CD4-positive, alpha-beta T cell treated with Interleukin-21 for 1 hour (primary cell): ENCODE results near the gene PPP1R15B.
"Not testable (repeated sequence)": the region's sequence is repeated elsewhere in the genome, so short reads cannot be mapped to it uniquely, and the experiment has no call there.

ENCODE experiments used
- DNase-seq: peaks from one replicate; pipeline ENCODE4 v3.0.0-alpha.2; 2020

Gene PPP1R15B

DNA sequence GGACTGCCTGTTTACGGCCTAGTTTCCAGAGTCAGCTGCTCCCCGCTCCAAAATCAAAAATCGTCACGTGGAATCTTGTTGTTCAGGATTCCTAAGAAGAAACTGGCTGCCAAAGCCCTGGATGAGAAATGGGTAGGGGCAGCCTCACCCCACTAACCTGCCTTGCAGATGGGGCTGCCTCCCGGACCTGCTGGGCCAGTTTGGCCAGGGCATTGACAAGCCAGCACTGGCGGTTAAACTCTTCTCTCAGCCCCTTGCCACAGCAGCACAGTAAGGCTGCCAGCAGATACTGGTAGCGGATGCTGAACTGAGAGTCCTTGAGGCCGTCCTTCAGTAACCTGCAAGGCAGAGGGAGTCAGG lies 31.6 kb upstream of the PPP1R15B start:
- no peak for DNase-seq

DNA sequence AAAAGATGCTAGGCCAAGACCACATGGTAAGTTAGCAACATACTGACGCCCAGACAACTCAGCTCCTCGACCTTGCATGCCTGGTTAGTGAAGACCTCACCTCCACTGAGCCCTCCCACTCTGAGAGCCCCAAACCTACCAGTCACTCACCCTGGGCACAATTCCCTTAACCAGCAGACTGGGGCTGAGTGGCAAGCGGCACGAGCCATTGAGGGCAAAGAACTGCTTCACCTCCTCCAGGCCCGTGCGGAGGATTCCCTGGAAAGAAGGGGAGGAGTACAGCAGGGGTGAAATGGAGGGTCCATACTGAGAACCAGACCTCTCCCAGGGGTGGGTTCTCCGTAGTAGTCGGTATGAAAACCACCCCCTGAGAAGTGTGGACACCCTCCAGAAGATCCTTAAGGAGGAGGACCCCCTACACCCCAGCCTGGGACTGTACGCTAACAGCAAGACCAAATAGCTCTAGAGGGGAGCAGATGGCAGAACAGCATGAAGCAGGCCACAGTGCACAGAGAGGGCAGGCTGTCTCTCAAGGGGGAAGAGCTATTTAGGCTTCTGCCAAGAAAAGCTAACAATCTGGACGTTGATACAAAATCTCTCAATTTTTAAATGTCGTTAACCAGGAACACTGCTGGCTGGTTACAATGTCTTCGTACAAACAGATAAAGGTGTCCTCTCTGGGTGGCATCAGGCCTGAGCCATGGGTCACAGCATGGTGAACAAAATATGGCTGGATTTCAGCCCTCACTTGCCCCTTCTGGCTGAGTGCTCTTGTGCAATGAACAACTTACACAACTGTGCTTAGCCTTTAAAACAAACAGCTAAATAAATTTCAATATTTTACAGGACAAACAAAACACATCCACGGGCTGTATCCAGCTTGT lies 31.0 kb upstream of the PPP1R15B start:
- DNase-seq, result no peak

DNA sequence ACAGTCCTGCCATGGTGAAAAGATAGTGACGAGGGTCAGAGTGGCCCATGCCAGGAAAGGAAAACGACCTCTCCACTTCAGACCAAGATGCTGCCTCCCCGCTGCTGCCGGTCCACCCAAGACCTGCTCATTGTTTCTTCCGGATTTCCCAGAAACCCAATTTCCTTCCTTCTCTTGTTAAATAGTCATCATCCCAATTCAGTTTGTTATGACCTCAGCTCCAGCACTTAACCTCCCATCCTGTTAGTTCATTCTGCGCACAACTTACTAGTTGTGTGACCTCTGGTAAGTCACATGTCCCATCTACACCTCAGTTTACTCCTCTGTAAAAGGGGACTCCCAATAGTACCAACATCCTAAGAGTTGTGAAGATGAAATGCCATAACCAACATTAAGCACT lies 29.9 kb upstream of the PPP1R15B start:
- no peak for DNase-seq

DNA sequence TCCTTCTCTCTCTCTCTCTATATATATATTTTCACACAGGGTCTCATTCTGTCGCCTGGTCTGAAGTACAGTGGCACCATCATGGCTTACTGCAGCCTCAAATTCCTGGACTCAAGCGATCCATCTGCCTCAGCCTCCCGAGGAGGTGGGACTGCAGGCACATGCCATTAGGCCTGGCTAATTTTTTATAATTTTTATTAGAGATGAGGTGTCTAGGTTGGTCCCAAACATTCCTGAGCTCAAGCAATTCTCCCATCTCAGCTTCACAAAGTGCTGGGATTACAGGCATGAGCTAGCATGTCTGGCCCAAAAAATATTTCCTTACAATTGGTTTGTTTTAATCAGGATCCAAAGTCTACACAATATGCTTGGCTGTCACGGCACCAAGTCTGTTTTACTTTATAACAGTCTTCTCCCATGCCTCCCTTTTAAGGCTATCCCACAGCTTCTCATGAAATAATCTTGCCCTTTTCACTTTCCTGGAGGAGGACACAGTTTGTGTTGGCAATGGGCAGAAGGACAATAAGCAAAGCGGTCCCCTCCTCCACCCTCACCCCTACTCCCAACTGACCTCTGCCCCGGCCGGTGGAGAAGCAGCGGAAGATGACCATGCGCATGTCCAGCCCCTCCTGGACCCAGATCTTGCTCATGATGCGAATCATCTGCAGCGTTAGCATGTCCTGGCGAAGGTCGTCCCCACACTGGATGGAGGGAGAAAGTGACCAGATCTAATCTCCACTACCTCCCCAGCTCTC lies 28.2 kb upstream of the PPP1R15B start:
- DNase-seq, result no peak

DNA sequence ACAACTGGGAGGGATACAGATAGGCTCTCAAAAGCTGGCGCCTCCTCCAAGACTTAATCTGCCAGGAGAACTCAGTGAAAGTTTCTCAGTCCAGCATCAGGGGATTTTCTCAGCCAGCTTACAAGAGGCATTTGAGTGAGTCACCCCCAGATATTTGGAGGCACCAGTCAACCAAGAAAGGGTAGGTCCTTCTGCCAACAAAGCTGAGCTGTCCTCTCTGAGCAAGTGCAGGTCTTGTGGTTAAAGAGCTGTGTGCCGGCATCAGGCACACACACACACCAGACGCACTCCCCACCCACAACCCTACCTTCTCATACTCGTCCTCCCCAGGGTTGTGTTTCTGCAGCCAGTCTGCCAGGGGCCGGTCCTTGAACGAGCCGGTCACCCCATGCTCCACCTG lies 27.0 kb upstream of the PPP1R15B start:
- no peak for DNase-seq

DNA sequence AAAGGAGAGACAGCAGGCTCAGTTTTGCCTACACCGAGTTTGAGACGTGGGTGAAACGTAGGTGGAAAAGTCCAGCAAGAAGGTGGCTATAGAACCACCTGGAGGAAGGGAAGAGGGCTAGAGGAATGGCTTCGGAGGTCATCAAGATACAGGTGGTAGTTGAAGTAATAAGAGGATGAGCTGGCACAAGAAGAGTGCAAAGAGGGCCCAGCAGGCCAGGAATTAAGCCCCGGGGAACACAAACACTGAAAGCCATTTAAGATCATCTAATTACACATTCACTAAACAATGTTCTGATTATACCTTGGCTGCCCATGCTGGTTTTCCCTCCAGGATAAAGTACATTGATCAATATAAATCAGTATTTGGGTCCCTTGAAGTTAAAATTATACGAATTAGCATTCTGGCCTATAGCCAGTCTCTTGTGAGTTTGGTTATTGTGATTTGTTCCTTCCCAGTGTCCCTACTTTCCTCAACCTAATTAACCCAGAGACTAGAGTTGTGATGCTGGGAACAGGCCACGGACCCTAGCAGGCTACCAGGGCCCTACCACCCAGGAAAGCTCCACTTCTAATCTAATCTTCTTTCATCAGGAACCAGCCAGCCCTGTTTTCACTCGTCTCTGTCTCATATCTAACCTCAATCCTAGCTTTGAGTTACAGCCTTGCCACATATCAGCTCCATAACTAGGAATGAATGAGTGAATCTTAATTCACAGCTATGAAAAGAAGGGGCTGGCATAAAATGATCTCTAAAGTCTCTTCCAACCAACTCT lies 26.4 kb upstream of the PPP1R15B start:
- DNase-seq, result no peak

DNA sequence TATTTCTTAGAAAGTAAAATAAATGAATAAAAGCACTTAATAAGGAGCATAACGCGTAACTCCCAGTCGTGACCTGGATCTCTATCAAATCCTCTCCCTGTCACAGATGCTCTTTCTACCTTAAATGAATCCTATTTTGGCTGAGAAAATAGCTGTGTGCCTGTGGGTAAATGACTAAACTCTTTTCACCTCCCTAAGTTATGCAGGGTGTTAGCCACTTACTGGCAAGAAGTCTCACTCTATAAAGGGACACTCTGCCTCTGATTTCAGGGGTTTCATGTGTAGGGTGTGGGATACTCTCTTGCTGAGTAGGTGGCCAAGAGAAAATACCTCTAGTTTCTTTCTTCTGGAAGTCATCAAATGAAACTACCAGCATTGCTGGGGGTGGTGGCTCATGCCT lies 24.3 kb upstream of the PPP1R15B start:
- no peak for DNase-seq

DNA sequence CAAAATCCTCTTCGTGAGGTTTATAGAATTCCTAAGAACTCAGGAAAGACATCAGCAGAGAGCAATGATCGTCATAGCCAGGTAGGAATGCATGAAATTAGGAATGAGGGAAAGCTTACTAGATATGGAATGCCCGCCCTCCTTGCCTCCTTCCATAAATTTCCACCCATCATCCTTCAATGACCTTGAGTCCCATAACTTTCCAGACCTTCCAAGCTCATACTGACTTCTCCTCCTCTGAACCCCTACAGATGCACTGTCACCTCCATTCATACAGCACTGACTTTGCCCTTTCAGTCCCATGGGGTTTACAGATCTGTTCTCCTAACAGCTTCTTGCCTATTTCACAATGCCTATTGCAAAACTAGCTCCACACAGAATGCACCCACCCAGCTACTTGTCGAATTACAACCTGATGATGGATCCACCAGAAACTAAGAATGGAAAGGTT lies 23.8 kb upstream of the PPP1R15B start:
- no peak for DNase-seq

DNA sequence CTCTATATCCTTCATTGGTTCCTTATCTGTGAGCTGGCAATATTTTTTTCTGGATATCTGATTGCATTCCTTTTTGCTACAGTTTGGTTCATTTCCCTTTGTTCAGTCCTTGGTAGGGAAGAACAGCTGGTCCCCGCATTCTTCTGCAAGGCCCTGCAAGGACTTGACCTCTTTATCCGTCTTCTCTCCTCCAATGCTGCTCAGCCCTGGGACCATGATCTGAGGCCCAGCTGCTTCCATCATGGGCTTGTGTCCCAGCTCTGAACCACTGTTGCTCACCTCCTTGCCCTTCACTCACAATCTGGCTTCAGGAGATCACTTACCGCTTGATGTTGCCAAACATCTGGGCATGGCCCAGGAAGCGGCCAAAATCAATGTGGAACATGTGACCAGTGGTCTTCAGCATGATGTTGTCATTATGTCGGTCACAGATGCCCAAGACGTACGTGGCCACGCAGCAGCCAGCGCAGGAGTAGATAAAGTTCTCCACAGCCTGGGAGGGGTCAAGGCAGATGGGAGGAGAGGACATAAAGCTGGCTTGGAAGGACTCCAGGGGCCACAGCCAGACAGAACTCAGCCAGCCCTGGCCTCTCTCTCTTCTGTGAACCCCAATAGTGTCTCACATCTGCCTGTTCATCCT lies 22.6 kb upstream of the PPP1R15B start:
- DNase-seq, result no peak

DNA sequence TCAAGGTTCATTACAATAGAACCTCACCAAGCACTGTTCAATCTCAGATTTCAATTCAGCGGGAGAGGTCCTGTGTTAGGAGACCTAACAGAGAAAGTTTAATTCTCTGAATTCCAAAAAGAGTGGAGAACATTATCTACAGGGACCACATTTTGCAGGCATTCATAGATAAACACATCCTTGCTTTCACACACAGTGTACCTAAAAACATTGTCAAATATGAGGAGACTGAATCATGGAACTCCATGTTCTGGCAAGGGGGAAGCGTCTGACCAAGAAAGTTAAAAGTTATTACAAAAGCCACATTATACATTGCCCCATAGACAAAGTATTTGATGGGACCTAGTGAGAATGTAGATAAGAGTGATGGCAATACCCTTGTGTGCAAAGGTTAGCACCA lies 21.1 kb upstream of the PPP1R15B start:
- DNase-seq, result no peak

DNA sequence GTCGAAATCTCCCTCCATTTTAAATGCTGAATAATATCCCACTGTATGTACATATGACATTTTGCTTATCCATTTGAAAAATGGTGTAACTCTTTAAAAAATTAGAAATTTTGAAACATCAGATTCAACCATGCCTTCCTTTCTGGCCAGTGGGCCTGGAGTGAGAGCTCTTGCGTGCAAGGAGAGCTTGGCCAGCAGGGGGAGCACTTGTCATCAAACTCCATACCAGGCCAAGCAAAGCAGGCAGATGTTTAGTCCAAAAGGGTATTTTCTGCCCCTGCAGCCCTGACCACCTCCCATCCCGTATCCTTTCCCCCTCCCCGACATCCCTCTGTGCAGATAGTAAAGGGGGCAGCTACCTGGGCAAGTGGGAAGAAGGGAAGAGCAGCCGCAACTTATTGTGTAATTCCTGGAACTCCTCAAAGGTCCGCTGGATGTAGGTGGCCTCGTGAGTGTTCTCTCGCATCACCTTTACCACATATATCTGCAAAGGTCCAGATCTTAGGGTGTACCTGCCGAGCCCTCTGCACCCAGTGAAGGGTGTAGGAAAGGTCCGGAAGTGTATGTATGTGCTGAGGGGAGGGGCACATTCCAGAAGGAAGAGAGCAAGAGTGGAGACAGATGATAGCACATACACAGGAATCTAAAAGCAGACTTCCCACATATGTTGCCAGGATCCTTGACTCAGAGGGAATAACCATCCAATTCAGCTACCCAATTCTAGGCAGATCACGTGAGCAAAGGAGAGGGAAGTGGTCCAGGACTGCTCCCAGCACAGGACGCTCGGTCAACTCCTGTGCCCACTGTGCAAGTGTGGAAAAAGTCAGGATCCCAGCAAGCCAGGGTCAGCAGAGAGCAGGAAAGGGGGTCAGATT lies 19.9 kb upstream of the PPP1R15B start:
- peak; percentile 78 for DNase-seq

DNA sequence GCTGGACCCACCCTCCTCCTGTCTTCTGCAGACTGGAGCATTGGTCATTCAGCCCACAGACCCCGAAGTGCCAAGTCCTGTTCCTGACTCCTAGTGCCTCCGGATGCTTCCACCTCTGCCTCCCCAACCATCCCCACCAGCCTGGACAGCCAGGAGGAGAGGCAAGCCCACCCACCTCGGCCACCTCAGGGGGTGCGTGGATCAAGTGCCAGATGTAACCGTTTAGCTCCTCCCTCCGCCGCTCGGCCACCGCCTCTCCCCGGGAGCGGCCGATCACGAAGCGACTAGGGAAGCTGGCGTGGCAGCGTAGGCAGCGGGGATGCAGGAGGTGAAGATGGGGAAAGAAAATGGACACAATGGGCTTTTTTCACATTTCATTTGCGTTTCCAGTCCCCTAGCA lies 18.1 kb upstream of the PPP1R15B start:
- no peak for DNase-seq

DNA sequence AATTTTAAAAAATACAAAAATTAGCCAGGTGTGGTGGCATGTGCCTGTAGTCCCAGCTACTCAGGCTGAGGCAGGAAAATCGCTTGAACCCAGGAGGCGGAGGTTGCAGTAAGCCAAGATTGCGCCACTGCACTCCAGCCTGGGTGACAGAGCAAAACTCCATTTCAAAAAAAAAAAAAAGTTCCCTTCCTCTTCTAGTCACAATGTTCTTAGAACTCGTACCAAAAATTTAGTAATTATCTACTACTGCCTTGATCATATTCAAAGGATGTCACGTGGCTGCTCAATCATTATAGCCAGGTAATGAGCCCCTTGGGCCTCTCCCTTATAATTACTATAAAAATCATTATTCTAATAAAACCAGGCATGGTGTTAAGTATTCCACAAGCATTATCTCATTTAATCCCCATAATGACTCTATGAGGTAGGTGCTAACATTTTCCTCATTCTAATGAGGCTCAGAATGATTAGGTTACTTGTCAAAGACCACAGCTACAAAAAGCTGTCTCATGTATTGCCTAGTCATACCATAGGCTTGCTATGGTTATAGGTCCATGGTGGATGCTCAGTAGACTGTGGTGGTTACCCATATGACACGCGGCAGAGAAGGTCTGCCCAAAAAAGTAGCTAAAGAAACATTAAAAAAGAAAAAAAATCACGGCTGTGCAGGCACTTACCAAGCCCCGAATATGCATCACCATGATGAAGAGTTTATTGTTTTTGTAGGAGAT lies 15.5 kb upstream of the PPP1R15B start:
- DNase-seq, result no peak

DNA sequence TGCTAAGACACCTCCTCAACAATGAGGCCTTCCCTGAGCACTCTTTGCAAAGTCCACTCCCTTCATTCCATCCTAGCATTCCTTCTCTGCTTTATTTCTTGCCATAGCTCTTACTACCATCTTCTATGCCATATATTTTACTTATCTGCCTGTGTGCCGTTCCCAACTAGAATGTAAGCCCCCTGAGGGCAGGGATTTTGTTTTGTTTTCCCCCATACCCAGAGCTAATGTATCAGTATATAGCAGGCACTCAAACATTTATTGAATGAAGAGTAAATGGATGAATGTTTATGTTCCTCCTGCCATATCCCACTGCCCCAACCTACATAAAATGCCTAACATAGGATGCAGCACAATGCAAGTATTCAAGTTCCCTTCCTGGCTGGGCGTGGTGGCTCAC lies 14.9 kb upstream of the PPP1R15B start:
- DNase-seq, result no peak

DNA sequence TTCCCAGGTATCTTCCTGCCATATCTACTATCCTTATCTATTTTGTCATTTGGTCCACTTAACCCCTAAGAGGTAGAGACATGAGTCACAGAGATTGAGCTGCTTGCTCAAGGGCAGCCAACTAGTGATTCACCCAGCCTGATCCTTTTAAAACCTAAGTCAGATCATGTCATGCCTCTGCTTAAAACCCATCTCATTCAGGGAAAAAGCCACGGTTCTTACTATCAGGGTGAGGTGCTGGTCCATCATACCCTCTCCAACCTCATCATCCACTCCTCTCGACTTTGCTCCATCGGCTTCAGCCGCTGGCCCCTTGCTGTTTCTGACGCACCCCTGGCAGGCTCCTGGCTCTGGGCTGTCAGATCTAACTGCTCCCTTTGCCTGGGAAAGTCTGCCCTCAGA lies 14.4 kb upstream of the PPP1R15B start:
- no peak for DNase-seq

DNA sequence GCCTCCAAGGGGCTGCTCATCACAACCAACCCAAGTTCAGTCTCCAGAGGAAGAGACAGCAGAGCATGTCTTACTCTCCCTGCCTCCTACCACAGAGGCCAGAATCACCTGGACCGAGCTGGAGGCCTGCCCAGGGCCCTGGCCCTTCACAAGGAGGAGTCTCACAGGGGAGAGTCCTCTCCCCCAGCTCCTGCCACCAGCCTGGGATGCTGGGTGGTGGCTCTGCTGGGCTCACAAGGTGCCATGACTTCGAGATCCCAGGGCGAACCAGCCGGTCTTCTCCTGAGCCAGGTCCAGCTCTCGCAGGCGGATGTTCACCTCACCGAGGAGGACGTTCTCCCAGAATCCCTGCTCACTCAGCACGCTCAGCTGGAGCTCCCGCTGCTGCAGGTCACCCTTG lies 13.0 kb upstream of the PPP1R15B start:
- no peak for DNase-seq

DNA sequence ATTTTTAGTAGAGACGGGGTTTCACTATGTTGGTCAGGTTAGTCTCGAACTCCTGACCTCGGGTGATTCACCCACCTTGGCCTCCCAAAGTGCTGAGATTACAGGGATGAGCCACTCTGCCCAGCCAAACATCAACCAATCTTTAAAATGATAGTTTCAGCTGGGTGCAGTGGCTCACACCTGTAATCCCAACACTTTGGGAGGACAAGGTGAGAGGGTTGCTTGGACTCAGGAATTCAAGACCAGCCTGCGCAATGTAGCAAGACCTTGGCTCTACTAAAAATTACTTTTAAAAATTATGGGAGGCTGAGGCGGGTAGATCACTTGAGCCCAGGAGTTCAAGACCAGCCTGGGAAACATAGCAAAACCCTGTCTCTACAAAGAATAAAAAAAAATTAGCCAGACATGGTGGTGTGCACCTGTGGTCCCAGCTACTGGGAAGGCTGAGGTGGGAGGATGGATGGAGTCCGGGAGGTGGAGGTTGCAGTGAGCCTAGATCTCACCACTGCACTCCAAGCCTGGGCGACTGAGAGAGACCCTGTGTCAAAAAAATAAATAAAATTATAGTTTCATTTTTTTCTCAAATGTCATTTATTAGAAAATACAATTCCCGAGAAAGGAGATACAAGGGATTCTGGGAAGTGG lies 10.6 kb upstream of the PPP1R15B start:
- not testable (repeated sequence) for DNase-seq

DNA sequence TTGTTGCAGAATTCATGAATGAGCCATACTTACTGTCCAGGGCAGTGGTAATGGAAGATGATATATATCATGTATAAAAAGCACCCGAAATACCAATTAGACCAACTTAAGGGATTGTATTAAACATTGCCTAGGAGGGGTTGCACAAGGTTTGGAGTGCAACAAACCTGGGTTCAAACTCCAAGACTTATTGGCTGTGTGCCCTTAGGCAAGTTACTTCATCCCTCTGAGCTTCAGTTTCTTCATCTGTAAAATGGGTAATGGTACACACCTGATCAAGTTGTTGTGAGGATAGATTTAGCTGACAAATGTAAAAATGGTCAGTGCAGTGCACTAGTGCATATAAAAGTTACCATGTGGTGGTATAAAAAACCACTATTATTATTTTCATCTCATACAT lies 9.8 kb upstream of the PPP1R15B start:
- no peak for DNase-seq

DNA sequence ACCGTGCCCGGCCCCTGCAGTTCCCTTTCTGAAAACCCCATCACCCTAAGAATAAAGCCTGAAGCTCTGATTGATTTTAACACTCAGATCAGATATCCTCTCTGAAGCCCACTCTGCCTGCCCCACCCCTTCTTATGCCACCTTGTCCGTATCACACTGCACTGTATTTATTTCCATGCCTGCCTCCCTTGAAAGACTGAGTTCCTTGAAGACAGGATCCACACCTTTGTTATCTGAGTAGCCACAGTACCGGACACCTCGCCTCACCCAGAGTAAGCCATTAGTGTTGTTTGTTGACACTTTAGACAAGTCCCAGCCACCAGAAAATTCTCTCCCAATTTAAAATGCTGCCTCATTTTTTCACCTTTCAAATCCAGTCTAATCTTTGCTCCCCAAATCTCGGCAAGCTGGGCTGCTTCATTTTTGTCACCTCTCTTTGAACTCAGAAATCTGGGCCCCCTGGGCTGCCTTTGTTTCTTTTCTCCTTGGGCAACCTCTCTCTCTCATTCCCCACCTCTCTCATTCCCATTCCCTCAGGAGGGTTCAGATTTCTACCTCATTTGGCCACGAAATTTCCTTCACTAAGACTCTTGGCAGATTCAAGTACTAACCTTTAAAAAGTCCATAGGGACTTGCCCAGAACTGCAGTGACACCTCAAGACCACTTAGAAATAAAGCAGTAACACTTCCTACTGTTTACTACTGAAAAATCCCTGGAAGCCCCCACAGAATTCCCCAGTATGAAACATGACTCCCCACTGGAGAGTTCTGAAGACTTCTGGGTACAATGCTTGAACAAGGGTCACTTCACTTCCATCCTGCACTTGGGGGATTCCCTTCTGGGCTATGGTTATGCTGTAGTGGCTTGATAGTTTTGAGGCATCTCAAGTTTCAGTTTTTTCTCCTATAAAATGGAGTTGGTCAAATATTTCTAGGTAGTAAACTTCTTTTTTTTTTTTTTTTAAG lies 8.7 kb upstream of the PPP1R15B start:
- DNase-seq, result no peak

DNA sequence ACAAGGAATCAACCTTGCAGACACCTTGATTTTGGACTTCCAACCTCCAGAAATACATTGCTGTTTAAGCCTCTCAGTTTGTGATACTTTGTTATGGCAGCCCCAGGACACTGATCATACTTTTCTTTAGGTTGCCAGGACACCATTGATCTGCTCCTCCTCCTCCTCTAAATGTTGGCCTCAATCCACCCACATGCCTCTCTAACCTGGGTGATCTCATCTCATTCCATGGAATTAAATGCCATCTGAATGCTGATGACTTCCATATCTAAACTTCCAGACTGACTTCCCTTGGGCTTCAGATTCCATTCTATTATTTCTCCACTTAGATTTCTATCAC lies 7.4 kb upstream of the PPP1R15B start:
- no peak for DNase-seq
